OCI-LY7 (cell line): ENCODE results near the gene ERCC2. TPM values are rescaled to one million over a fixed set of nuclear protein-coding genes. Genes with fewer than 3 reads are reported as not detected.

Experiments
- BruUV-seq: library from RNA; stranded (reverse); fragments of 400-500 nt; replicated peaks from 2 replicates; lab custom pipeline; 2021; lab: Mats Ljungman, UMichigan
- CTCF ChIA-PET: fragments of 300-600 bp; sonication (Branson Sonifier 250); formaldehyde crosslinking; loops from one replicate; lab custom pipeline; 2022; ENCODE audit warnings: antibody characterized with exemption; ENCODE audit not compliant: unreplicated experiment; lab: Charles Lee
- POLR2A ChIA-PET: fragments of 300-600 bp; sonication (Branson Sonifier 250); formaldehyde crosslinking; loops from one replicate; lab custom pipeline; 2022; ENCODE audit warnings: antibody characterized with exemption; lab: Charles Lee
- DNase-seq: peaks from one replicate; pipeline ENCODE4 v3.0.0-alpha.2; 2015; ENCODE audit warnings: low spot score
- H2AFZ ChIP-seq: fragments of 200-600 bp; sonication (generic), shearing (Covaris generic); 2 replicates; pipeline ENCODE4 v1.6.1; 2014; ENCODE audit warnings: mild to moderate bottlenecking, antibody characterized with exemption, low read length, moderate library complexity
- H3K27ac ChIP-seq: fragments of 200-600 bp; sonication (generic); 2 replicates; pipeline ENCODE4 v1.5.1; 2014; ENCODE audit warnings: mixed run types, low read depth, mild to moderate bottlenecking, moderate library complexity, low read length, inconsistent platforms; ENCODE audit not compliant: poor library complexity, severe bottlenecking
- H3K36me3 ChIP-seq: fragments of 200-600 bp; sonication (generic); 2 replicates; pipeline ENCODE4 v1.6.1; 2014; ENCODE audit warnings: mild to moderate bottlenecking, antibody characterized with exemption, low read length, moderate library complexity, mixed read lengths; ENCODE audit not compliant: insufficient read depth
- H3K4me1 ChIP-seq: fragments of 200-600 bp; sonication (generic); 2 replicates; pipeline ENCODE4 v1.5.1; 2014; ENCODE audit warnings: mild to moderate bottlenecking, low read length; ENCODE audit not compliant: insufficient read depth, poor library complexity, severe bottlenecking
- H3K4me2 ChIP-seq: fragments of 200-600 bp; sonication (generic); 2 replicates; pipeline ENCODE4 v1.6.1; 2014; ENCODE audit warnings: mild to moderate bottlenecking, low read length
- H3K4me3 ChIP-seq: fragments of 200-600 bp; sonication (generic); 2 replicates; pipeline ENCODE4 v1.5.1; 2014; ENCODE audit warnings: mild to moderate bottlenecking, low read depth, low read length; ENCODE audit not compliant: poor library complexity, severe bottlenecking
- H3K79me2 ChIP-seq: fragments of 200-600 bp; sonication (generic); 2 replicates; pipeline ENCODE4 v1.6.1; 2016; ENCODE audit warnings: low read depth, mild to moderate bottlenecking, low read length, moderate library complexity, mixed read lengths; ENCODE audit not compliant: insufficient read depth
- H3K9me2 ChIP-seq: fragments of 200-600 bp; sonication (generic); 2 replicates; pipeline ENCODE4 v1.6.1; 2016; ENCODE audit warnings: mild to moderate bottlenecking, low read length, mixed read lengths; ENCODE audit not compliant: insufficient read depth
- H3K9me3 ChIP-seq: fragments of 200-600 bp; sonication (generic); 2 replicates; pipeline ENCODE4 v1.6.1; 2014; ENCODE audit warnings: mild to moderate bottlenecking, mixed run types, low read length, mixed read lengths
- H4K20me1 ChIP-seq: fragments of 200-600 bp; sonication (generic); 2 replicates; pipeline ENCODE4 v1.6.1; 2014; ENCODE audit warnings: mild to moderate bottlenecking, antibody characterized with exemption, low read length, moderate library complexity, mixed read lengths; ENCODE audit not compliant: insufficient read depth
- CTCF ChIP-seq: fragments of 200-600 bp; sonication (generic); conservative IDR thresholded peaks from 2 replicates; pipeline ENCODE4 v1.5.1; 2014; ENCODE audit warnings: mild to moderate bottlenecking, antibody characterized with exemption, low read length, moderate library complexity, mixed read lengths
- EZH2phosphoT487 ChIP-seq: fragments of 200-600 bp; sonication (generic); IDR thresholded peaks from 2 replicates; pipeline ENCODE4 v1.6.1; 2018; ENCODE audit warnings: low read depth, borderline replicate concordance, mild to moderate bottlenecking, mixed run types, antibody characterized with exemption, low read length, moderate library complexity, mixed read lengths
- intact Hi-C: fragments of 100-400 bp; cut with micrococcal nuclease; formaldehyde crosslinking; loops from one replicate; pipeline ENCODE4 v1.10.0; 2022; ENCODE audit not compliant: unreplicated experiment
- total RNA-seq, 2 experiments: library from RNA; depleted of rRNA in 1 of 2; stranded (reverse); fragments of >200 nt in 1 of 2; shearing (Covaris generic) in 1 of 2; gene quantifications; 2 replicates each; pipeline ENCODE4 v1.2.3, GENCODE V29; 2014 to 2022

The ERCC2 gene
- total RNA-seq, 2 experiments from 2014 or later: 21.0 to 24.4 TPM

GRCh38 chr19:45322744-45323281, 47.6 kb downstream of the ERCC2 start, which contains the start of gene CKM:
Gene CKM, minus strand, starts transcription at chr19:45322875. Its CDS starts 3,162 bp downstream, at chr19:45319713.
- BruUV-seq: no TSS peak
- H3K36me3 ChIP-seq: no peaks in the 10 kb centered on the region
- H3K4me3 ChIP-seq: no peak within 1 kb of the TSS
- no peak for TF ChIP-seq EZH2phosphoT487
- H3K4me2 ChIP-seq: no peak within 1 kb of the TSS
- ChIA-PET CTCF (no interaction called here), POLR2A (no interaction called here)
- DNase-seq: no peak
- intact Hi-C loops: no loop called here
- H3K27ac ChIP-seq: no peak within 1 kb of the TSS
- H3K9me2 ChIP-seq: no peaks in the 10 kb centered on the region
- no peaks in the 10 kb centered on the region for H3K79me2 ChIP-seq
- no peaks in the 10 kb centered on the region for H3K9me3 ChIP-seq
- H2AFZ ChIP-seq: no peak within 1 kb of the TSS
- peaks cover 10% of the 10 kb centered on the region for H3K4me1 ChIP-seq
- H4K20me1 ChIP-seq: no peaks in the 10 kb centered on the region

GRCh38 chr19:45322311-45322710, 48.1 kb downstream of the ERCC2 start:
- Histone ChIP-seq H4K20me1 (no peaks in the 10 kb centered on the region), H3K4me2 (no peak overlapping the region), H2AFZ (no peak overlapping the region), H3K4me1 (peaks cover 10% of the 10 kb centered on the region), H3K9me2 (no peaks in the 10 kb centered on the region), H3K4me3 (no peak overlapping the region), H3K27ac (no peak overlapping the region), H3K9me3 (no peaks in the 10 kb centered on the region), H3K36me3 (no peaks in the 10 kb centered on the region), H3K79me2 (no peaks in the 10 kb centered on the region)
- ChIA-PET CTCF (no interaction called here), POLR2A (no interaction called here)
- BruUV-seq: no TSS peak
- TF ChIP-seq CTCF (no peak), EZH2phosphoT487 (no peak)
- no peak for DNase-seq
- intact Hi-C loops: no loop called here

- Histone ChIP-seq H3K27ac (no peak overlapping the region), H4K20me1 (no peaks in the 10 kb centered on the region), H3K9me3 (no peaks in the 10 kb centered on the region), H2AFZ (no peak overlapping the region), H3K4me2 (no peak overlapping the region), H3K9me2 (no peaks in the 10 kb centered on the region), H3K4me3 (no peak overlapping the region), H3K4me1 (peaks cover 10% of the 10 kb centered on the region), H3K36me3 (no peaks in the 10 kb centered on the region), H3K79me2 (no peaks in the 10 kb centered on the region)
- BruUV-seq: no TSS peak
- intact Hi-C loops: no loop called here
- CTCF ChIA-PET: no interaction called here
- POLR2A ChIA-PET: no interaction called here
- DNase-seq: no peak
- TF ChIP-seq EZH2phosphoT487 (no peak), CTCF (no peak)
Observed at GRCh38 chr19:45321848-45322247, 48.5 kb downstream of the ERCC2 start.
